CD4-positive, alpha-beta T cell treated with Interleukin-4 for 4 hours (primary cell): ENCODE data around the gene CLEC16A.
"Not testable (repeated sequence)": the region's sequence is repeated elsewhere in the genome, so short reads cannot be mapped to it uniquely, and the experiment has no call there.

Experiments used
- DNase-seq: peaks from one replicate; pipeline ENCODE4 v3.0.0-alpha.2; 2020

The CLEC16A gene

DNA sequence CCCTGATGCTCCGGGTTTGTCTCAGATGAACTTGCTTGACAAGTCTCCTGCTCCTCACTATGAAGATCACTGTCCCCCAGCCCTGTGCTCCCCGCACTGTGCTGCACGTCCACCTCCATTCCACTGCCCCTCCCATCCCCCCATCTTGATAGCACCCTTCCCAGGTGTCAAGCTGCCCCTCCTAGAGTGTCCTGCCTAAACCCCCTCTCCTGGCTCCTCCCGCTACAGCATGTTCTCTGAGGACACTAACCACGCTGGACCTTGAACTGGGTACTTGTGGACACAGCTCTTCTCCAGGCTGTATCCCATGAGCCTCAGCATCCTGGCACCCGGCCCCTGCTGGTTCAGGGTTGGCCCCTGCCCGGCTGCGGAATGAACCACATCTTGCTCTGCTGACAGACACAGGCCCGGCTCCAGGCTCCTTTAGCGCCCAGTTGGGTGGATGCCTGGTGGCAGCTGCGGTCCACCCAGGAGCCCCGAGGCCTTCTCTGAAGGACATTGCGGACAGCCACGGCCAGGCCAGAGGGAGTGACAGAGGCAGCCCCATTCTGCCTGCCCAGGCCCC is 20.6 kb upstream of the CLEC16A start:
- no peak for DNase-seq

DNA sequence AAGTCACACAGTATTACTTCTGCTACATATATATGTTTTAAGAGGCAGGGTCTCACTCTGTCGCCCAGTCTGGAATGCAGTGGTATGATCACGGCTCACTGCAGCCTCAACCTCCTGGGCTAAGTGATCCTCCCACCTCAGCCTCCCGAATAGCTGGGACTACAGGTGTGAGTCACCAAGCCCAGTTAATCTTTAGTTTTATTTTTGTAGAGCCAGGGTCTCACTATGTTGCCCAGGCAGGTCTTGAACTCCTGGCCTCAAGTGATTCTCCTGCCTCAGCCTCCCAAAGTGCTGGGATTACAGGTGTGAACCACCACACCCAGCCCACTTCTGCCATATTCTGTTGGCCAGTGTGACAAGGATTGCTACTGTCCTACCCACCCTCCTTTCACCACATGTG is 19.1 kb upstream of the CLEC16A start:
- not testable (repeated sequence) for DNase-seq

DNA sequence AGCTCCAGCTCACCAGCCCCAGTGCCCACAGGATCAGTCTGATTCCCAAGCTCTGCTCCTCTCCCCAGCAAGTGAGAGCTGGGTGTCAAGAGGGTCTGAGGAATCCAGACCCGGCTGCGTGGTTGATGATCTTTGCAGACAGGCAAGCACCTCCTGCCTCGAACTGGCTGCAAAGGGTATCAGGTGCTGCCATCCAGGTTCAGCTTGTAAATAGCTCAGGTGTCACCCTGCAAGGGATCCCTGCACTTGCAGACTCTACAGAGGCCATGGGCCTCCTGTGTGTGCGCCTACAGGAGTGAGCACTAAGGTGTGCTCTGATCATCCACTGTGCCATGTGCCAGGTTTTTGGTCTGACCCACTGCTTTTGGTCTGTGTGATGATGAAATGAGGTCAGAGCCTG is 18.3 kb upstream of the CLEC16A start:
- DNase-seq = no peak

DNA sequence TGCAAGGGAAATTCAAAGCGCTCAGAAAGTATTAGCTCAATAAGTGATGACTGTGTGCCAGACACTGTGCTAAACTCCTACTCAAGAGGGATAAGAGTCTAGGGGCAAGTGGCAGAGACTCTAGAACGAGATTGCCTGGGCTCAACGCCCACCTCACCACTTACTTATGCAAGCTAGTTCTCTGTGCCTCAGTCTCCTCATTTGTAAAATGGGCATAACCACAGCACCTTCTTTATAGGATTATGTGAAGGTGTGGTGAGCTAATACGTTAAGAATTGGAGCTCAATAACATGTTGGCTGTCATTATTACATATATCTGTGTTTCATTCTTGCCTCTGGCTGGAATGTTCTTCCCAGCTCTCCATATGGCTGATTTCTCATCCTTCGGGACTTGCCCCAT is 17.5 kb upstream of the CLEC16A start:
- DNase-seq = no peak

DNA sequence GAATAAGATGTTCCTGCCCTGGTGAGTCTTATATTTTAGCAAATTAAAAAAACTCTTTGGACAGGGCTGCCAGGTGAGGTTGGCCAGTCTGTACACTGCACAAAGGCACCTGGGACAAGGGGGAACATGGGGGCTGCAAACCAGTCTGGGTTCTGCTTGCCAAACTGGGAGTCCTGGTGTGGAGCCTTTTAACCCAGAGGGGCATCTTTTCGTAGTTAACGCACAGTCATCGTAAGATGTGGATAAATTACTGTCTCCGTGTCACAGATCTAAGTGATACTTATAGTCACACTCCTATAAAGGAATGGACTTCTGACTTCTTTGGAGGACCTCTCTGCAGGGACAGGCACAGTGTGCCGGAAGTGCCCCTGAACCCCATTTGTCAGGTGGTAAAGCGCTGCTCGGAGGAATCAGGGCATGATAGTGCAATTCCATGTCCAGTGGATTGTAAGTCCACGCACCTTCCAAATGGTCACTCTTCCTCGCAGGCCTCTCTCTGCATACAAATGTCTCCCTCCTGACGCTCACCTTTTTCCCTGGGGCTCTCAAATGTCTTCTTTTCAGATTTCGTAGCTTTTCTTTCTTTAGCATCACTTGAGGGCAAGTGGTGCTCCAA is 16.8 kb upstream of the CLEC16A start:
- no peak for DNase-seq

DNA sequence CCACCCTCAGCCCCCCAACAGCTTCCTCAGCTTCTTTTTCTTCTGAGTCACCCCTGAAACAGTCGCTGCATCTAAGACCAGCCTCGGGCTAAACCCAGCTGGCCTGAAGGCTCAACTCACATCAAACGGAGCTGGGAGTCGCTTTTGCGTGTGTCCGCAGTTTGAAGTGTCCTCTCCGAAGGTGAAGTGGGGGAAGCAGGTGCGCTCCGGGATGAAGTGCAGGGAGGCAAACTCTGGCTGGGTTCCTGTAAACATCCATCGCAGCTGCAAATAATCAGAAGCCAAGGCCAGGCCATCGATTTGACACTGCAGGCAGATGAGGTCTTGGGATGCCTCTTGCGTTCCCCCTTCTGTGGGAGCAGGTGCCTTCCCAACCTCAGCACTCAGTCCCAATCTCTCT is 15.3 kb upstream of the CLEC16A start:
- DNase-seq = not testable (repeated sequence)

DNA sequence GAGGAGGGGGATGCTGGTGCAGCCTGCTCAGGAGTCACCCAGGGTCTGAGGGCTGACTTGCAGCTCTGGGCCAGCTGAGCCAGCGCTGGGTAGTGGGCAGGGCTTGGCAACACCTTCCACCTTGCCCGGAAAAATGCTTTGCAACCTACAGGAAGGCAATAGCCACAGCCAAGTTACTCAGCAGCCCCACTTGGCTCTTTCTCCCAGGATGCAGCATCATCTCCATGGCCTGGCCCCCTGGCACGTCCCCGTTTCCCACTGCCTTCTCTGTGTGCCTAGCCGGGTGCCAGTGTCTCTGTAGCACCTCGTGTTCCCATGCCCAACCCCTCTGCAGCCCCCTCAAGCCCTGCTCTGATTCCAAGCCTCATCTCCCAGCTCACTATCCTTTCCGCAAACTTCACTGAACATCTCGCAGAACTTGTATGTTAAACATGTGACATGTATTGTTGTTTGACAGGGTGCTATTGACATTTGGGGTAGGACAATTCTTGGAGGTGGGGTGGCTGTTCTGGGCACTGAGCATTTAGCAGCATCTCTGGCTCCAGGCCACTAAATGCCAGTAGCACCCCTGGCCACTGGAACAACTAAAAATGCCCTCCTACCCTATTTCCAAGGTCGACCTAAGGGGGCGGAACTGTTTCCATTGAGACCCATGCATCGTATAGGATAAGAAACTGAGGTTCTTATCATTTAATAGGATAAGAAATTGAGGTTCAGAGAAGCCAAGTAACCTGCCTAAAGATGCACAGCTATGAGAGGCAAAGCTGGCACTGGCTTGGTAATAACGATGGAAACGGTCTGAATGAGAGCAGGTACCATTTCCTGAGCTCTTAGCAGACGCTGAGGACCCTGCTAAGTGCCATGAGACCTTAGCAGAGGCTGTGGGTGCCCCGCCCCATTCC is 14.3 kb upstream of the CLEC16A start:
- no peak for DNase-seq

DNA sequence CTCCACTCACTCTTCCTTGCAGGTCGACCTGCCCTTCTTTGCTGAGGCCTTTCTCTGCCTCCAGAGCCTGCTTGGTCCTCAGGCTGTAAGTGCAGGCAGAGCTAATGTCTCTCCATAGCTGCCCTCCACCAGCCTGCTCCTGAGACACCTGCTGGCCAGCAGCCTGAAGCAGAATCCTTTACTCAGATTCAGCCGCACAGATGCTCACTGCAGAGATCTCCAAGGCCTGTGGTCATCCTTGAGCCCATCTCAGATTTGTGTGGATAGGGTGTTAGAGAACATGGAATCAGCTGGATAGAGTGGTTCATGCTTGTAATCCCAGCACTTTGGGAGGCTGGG is 13.6 kb upstream of the CLEC16A start:
- no peak for DNase-seq

DNA sequence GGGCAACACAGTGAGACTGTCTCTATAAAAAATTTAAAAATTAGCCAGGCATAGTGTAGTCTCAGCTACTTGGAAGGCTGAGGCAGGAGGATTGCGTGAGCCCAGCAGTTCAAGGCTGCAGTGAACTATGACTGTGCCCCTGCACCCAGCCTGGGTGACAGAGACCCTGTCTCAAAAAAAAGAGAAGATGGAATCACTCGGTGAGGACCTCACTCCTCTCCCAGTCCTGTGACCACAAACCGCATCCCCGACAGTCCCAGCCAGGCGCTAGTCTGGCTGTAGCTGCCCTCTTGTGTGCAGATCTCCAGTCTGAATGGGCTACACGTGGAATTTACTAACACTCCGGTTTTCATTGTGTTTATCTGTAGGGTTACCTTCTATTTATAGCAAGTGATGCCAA is 13.2 kb upstream of the CLEC16A start:
- no peak for DNase-seq

DNA sequence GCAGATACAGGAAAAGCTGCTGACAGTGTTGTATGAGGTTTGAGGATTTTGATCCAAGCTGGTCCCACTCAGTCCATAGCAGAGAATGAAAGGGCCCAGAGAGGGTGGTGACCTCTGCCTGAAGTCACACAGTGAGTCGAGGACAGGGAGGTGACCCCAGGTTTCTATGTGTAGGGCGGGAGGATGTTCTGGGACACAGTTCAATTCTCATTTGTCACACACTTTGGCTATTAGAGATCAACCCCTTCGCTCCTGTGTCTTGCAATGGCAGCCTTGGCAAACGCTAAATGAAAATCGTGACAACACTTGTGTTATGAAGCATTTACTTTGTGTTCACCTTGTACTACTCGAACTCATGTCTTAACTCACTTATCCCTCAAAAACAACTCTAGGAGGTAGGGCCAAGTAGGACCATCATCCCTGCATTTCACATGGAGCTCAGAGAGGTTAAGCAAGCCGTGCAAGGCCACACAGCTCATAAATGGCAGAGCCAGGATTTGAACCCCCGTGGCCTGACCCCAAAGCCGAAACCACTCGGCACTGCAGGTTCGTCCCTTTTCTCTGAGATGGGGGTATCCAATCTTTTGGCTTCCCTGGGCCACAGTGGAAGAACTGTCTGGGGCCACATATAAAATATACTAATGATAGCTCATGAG is 12.3 kb upstream of the CLEC16A start:
- no peak for DNase-seq

DNA sequence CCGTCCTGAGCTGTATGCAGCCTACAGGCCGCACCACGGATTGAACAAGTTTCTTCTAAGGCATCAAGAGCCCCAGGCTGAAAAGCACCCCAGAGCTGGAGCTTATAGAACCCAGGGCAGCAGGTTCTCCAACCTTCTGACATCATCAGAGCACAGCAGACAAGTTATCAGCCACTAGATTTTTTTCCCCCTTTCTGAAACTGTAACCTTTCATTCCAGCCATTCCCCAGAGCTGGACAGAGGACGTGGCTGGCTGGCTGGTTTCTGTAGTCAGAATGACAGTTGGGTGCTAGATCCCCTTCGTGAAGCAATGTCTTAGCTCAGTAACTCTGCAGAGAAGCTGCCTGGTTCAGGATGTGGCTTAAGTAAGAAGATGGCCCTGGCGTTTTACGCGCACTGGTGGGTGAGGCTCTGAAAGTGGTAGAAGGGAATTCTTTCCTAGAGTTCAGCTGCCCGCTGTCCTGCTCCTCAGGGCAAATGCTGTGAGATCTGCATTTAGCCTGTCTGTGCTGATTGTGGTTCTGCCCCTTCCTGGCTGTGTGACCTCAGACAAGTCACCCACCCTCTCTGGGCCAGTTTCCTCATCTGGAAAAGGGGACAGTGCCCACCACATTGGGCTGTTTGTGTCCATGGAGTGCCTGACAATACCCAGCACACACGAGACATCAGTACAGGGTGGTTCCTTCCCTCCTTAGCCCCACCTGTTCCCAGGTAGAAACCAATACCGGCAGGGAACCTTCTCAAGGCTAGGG is 11.2 kb upstream of the CLEC16A start:
- no peak for DNase-seq

DNA sequence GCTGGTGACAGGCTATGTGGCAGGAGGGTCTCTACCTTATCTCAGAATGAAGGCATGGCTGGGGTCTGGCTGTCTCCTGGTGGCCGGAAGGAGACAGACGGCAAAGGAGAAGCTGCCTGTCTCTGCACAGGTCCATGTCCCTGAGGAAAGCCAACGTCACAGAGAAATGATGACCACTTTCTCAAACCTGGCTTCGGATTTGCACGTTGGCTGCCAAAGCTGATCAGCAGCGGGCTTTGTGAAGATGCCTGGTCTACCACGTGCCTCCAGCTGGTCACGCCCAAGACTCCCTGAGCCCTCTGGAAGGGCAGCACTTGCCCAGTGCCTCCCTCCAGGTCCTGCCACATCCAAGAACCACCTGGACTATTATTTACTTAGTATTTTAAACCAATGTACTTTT is 10.5 kb upstream of the CLEC16A start:
- DNase-seq = no peak

DNA sequence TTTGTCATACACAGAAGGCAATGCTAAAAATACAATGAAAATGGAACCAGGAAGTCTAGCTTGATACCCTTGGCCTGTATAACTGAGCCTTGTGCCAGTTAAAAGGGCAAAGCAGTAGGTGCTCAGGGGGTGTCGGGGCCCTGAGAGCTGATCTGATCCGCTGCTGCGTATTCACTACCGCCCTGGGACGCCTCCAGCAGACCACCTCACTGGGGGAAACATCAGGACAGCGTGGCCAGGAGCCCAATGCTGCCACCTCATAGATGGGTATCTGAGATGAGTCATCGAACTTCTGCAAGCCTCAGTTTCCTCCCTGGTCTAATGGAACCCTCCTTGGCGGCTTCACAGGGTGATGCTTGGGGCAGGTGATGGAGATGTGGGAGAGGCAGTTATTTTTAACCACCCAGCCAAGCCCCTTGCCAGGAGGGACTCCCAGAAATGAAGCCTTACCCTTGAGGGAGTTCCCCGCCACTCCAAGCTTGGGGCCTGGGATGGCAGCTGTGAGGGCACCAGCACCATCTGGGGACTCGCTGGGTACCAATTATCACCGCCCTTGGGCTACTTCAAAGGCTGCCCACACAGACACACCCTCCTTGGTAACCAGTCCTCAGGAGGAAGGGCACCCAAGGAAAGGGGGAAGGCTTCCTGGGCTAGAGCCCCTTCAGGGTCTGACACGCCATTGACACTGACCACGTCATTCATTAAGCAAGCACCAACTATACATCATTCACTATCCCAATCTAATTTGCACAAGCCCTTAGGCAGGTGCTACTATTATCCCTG is 9.8 kb upstream of the CLEC16A start:
- no peak for DNase-seq

DNA sequence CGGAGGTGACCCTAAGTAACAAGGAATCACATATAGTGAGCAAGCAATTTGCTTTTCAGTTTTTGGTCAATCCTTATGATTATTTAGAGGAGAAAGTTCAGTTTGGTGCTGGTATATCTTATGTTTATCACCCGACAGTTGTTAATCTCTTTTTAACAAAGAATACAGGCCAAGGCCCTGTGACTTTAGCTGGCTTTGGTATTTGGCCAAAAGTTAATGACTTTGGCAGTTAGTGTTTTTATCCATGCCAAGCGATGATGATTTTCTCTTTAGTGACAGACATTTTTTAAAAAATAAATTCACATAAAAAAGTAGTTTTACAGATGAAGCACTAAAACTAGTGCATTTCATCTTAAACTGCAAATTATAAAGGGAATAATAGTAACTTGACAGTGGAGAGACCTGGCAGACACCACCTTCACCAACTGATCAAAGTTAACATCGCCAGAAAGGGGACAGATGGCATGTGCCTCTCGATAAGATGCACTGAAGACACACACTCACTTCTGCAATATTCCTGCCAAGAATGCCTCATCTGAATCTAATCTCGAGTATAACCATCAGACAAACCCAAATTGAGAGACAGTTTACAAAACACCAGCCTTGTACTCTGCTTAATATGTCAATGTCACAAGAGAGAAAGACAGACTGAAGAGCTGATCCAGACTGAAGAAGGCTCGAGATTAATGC is 9.0 kb upstream of the CLEC16A start:
- no peak for DNase-seq

DNA sequence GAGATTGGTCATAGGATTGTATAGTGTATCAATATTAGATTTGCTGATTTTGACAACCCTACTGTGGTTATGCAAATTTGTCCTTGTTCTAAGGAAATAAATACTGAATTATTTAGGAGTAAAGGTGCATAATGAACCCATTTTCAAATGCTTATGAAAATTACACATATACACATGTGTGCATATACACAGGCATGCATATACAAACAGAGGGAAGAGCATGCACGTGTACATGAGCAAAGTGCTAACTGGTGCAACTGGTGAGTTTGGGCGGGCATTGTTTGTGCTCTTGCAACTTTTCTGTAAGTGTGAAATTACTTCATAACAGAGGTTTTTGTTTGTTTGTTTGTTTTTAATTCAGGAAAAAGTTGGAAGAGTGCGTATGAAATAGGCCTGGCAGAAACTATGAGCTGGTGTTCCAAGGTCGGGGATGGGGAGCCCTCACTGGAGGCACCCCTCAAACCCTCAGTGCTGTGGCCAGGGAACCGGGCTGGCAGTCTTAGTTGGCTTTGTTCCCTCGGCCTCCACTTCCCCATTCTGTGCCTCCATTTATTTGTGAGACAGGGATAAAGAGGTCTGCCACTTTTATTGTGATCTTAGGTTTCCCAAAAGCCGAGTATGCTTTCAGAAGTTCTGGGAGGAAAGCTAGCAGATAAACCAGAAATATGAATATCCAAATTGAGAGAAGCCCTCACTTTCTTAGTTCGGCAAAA is 7.9 kb upstream of the CLEC16A start:
- DNase-seq = no peak

DNA sequence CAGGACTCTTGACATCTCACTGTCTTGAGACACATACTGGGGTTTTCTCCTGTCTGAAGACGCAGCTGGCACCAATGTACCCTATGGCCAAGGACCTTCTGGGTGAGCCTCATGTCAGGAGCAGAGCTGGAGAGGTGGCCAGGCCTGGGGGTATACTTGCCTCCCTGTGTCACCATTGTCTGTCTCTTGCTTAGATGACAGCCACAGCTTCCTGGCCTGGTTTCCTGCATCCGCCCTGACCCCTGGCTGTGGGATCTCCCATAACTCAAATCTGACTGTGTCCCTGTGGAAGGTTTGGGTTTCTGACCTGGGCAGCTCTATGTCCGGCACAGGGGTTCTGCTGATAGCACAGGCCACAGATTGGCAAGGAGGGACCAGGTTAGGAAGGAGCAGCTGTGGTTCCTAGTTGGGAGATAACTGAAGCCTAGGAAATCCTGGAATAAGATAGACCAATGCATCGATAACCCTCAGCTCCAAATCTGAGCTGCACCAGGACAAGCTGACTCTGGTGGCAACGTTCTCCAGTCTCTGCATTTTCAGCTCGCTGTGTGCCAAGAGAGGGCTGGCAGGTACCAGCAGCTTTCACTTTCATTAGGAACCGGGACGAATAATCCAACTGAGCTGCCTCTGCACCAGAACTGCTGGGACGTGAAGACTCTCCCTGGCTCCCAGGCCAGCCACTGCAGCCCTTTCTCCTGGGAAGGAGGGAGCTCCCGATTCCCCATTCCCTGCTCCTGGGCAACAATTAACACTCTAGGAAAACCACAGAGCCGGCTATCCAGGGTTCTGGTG is 7.1 kb upstream of the CLEC16A start:
- DNase-seq = no peak

DNA sequence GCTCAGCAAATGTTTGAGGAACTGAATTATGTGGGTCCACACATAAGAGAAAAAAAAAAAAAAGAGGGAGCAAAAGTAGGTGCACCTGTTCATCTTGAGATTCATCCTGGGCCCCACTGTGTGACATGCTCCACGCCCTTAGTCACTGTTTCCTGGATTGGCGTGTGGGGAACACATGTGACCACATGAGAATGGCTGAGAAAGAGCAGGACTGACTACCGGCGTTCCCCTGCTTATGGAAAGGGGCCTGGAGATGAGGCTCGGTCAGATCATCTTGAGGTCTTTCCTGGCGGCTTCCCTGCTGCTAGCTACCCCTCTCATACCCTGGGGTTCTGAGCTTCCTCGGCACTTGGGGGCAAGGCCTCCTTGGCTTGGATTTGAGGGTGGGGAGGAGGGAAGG is 6.0 kb upstream of the CLEC16A start:
- DNase-seq = peak; percentile 31

DNA sequence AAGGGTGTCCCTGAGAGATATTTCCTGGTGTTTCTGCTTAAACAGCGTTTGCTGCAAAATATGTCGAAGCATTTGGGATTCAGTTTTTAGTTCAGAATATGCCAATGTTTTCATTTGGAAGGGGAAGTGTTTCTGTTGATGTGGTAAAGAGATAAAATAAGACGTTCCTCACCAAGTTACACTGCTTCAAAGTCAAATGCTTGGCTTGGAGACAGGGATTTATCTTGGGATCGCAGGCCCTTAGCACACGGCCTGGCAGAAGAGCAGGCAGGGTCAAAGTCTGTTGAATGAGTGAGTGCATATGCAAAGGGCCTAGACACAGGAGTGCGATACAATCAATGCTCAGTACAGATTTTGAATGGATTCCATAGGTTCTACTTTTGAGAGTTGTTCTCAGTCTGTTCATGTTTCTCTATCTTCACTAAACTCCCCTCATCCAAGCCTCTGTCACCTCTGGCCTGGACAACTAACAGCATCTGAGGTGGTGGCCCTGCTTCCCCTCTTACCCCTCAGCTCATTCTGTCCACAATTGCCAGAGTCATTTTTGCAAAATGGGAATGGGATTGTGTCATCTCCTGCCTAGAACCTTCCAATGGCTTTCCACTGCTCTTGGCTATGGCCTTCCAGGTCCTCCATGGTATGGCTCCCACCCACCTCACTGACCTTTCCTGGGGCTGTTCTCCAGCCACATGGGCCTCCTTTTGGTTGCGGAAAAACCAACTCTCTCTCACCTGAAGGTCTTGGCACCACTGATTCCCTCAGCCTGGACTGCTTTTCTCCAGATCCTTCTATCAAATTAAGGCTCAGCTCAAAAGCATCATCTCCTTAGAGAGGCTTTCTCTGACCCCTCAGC is 5.3 kb upstream of the CLEC16A start:
- DNase-seq = no peak

DNA sequence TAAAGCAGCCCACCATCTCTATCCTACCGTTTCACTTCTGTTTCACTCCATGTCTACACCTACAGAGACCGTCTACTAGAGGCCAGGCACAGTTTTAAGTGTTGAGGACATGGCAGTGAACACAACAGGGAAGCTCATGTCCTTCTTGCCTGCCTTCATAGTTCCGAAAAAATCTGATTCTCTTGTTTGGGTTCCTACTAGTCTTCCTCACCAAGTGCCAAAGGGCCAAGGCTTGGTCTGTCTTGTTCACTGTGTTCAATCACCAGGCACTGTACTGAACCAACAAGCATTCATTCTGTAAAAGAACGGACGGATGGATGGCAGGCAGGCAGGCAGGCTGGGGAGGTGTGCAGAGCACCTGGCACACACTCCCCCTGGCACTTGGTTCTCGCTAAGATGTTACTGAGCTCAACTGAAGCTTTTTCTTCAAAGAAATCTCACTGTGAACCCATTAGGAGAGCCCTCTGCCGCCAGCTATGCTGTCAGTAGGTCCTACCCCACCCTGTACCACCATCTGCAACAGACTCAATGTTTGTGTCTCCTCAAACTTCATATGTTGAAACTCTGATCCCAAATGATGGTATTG is 4.6 kb upstream of the CLEC16A start:
- no peak for DNase-seq
